ENCODE results near the gene FUT1.
A peak's percentile ranks its signal among the peaks of the same experiment; 100 is the strongest.

The FUT1 gene

DNA sequence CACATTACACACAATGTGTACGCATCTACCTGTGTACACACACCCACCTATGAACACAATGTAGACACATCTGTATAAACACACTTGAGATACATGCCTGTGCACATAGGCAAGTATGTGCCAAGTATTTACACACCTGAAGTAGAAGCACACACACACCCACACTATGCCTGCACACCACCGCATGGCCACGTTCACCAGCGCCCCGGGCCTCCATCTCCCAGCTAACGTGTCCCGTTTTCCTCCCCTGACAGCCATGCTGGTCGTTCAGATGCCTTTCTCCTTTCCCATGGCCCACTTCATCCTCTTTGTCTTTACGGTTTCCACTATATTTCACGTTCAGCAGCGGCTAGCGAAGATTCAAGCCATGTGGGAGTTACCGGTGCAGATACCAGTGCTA lies 49.7 kb downstream of the FUT1 start:
- no peaks in the 10 kb centered on the region for H3K9me3 ChIP-seq (ENCODE audit: control insufficient read depth in 1 of 2, low read length in 2 of 2)
- no peak overlapping the region for H3K4me3 ChIP-seq (ENCODE audit: low read depth in 1 of 2, low read length in 2 of 2)
- H3K27me3 ChIP-seq (ENCODE audit: control insufficient read depth in 1 of 2, insufficient read depth in 2 of 2, low read length in 2 of 2): no peaks in the 10 kb centered on the region
- H3K27ac ChIP-seq (ENCODE audit: low read depth, low read length): no peak overlapping the region
- H3K4me1 ChIP-seq (ENCODE audit: control insufficient read depth in 1 of 2, insufficient read depth in 2 of 2, low read length in 2 of 2): peaks cover 0 to 8% of the 10 kb centered on the region in 2 donors
- no peak overlapping the region for H3K9ac ChIP-seq (ENCODE audit: low read depth in 1 of 2, low read length in 2 of 2)
- peaks cover 11 to 42% of the 10 kb centered on the region in 2 donors for H3K36me3 ChIP-seq (ENCODE audit: control insufficient read depth in 1 of 2, insufficient read depth in 2 of 2, low read length in 2 of 2)

DNA sequence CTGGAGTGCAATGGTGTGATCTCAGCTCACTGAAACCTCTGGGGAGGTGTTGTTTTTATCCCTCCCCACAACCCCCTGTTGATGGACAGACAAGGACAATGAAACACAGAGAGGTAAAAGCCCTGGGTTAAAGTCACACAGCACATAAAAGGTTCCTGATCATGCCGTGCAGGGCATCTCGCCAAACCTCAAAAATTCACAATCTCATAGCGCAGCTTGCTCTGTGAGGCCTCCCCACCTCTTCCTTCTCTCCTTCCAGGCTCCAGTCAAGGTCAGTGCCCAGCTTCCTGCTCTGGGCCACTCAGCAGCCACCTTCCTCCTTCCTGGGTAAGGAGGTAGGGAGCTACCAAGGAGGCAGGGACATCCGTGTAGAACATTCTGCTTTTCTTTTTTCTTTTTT lies 54.4 kb downstream of the FUT1 start:
- H3K36me3 ChIP-seq (ENCODE audit: control insufficient read depth in 1 of 2, insufficient read depth in 2 of 2, low read length in 2 of 2): peaks cover 6 to 23% of the 10 kb centered on the region in 2 donors

More for the DNA sequence above, 54.4 kb downstream of the FUT1 start:
- no peaks in the 10 kb centered on the region for H3K27me3 ChIP-seq (ENCODE audit: control insufficient read depth in 1 of 2, insufficient read depth in 2 of 2, low read length in 2 of 2)
- peaks cover 0 to 8% of the 10 kb centered on the region in 2 donors for H3K4me1 ChIP-seq (ENCODE audit: control insufficient read depth in 1 of 2, insufficient read depth in 2 of 2, low read length in 2 of 2)
- H3K9ac ChIP-seq (ENCODE audit: low read depth in 1 of 2, low read length in 2 of 2): peak overlapping the region; percentile 54 to 99
- H3K4me3 ChIP-seq (ENCODE audit: low read depth in 1 of 2, low read length in 2 of 2): peak overlapping the region; percentile 36 to 96
- no peaks in the 10 kb centered on the region for H3K9me3 ChIP-seq (ENCODE audit: control insufficient read depth in 1 of 2, low read length in 2 of 2)
- H3K27ac ChIP-seq (ENCODE audit: low read depth, low read length): no peak overlapping the region
